ENCODE data around the gene PSTK. TPM values are rescaled to one million over a fixed set of nuclear protein-coding genes. Genes with fewer than 3 reads are reported as not detected.

Gene PSTK
- total and polyA plus RNA-seq, 2 of the 13 experiments (the other 11 are each of a cell fraction or from before 2014, with no cell fraction given): 8.2 to 9.3 TPM

DNA sequence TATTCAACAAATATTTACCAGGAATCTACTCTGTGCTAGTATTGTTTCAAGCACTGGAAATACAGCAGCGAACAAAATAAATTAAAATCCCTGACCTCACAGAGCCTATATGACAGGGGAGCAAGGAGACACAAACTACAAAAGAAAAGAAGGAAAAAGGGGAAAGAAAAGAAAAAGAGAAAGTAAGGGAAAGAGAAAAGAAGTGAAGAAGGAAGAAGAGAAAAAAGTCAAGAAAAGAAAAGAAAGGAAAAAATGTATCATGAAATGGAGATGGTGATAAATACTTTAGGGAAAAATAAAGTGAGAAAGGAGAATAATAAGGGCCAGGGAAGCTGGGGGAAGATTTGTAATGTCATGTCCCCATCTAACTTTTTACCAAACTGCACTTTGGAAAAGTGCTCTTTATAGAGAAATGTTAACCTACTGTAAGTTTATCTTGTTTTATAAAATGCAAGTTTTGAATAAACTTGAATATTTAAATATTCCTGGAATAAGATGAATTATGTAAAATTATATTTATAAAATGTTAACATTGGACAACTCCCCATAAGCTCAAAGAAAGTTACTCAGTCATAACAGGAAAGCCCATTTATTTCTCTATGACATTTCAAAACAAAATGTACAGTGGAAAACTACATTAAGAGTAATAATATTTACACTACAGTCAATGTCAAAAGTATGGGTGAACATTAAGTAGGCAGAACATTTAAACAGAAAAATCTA, 40.9 kb upstream of the PSTK start:
- Histone ChIP-seq H3K9me3 (ENCODE audit: low read length) (no peaks in the 10 kb centered on the region), H3K4me1 (ENCODE audit: insufficient read depth, low read length) (no peaks in the 10 kb centered on the region), H3K9ac (ENCODE audit: insufficient read depth, low read depth, low read length) (no peak overlapping the region), H3K4me2 (ENCODE audit: low read depth, low read length) (no peak overlapping the region), H3K27me3 (ENCODE audit: control insufficient read depth in 1 of 2, insufficient read depth in 2 of 2, low read length in 2 of 2) (no peaks in the 10 kb centered on the region), H3K27ac (ENCODE audit: extremely low read length, insufficient read depth, low read length) (no peak overlapping the region), H3K4me3 (replicated peaks in 1 of 3; ENCODE audit: insufficient read depth in 1 of 3, low read depth in 2 of 3, low read length in 3 of 3) (no peak overlapping the region), H4K20me1 (ENCODE audit: insufficient read depth, low read length) (no peaks in the 10 kb centered on the region), H2AFZ (ENCODE audit: low read length) (no peak overlapping the region), H3K79me2 (ENCODE audit: insufficient read depth, low read length) (no peaks in the 10 kb centered on the region), H3K36me3 (replicated peaks in 1 of 2; ENCODE audit: control insufficient read depth in 1 of 2, insufficient read depth in 2 of 2, low read length in 2 of 2) (peaks cover 3 to 24% of the 10 kb centered on the region in 2 experiments; a peak in 4 of 5 replicates)
- WGBS (ENCODE audit: low lambda C conversion rate): 98% methylated on average over 1 of the region's 1 CpG
- ATAC-seq (no peak), FAIRE-seq (no peak), DNase-seq (ENCODE audit: low spot score) (no peak)
- TF ChIP-seq GATA4 (IDR thresholded peaks at IDR 0.05; ENCODE audit: borderline replicate concordance, low read depth): no peak
- intact Hi-C loops (cut with micrococcal nuclease; ENCODE audit: unreplicated experiment): no loop called here
- in situ Hi-C loops (cut with HindIII; ENCODE audit: extremely low pct_ligation_motif_present, low pct_unique_long_range_greater_than_20kb): no loop called here
- CTCF ChIA-PET (ENCODE audit: low intra/inter-chr PET ratio, low total read pairs): no interaction called here
- POLR2A ChIA-PET: no interaction called here
- BruUV-seq (replicated peaks): no TSS peak

DNA sequence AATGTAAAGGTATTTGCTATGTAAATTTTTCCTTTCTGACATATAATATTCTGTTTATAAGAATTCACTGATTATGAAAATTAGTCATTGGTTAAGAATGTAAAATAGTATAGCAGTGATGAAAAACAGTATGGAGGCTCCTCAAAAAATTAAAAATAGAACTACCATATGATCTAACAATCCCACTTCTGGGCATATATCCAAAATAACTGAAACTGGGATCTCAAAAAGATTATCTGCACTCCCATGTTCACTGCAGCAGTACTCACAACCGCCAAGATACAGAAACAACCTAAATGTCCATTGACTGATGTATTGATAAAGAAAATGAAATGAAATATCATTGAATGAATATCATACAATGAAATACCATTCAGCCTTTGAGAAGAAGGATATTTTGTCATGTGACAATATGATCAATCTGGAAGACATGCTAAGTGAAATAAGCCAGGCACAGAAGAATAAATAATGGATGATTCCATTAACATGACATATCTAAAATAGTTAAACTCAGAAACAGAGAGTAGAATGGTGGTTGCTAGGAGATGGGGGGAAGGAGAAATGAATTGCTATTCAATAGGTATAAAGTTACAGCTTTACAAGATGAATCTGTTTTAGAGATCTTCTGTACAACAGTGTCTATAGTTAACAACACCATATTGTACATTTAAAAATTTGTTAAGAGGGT, 40.2 kb upstream of the PSTK start:
- Histone ChIP-seq H3K79me2 (ENCODE audit: insufficient read depth, low read length) (no peaks in the 10 kb centered on the region), H3K4me2 (ENCODE audit: low read depth, low read length) (no peak overlapping the region), H3K9me3 (ENCODE audit: low read length) (no peaks in the 10 kb centered on the region), H2AFZ (ENCODE audit: low read length) (no peak overlapping the region), H3K36me3 (replicated peaks in 1 of 2; ENCODE audit: control insufficient read depth in 1 of 2, insufficient read depth in 2 of 2, low read length in 2 of 2) (peaks cover 3 to 24% of the 10 kb centered on the region in 2 experiments; a peak in 4 of 5 replicates), H3K9ac (ENCODE audit: insufficient read depth, low read depth, low read length) (no peak overlapping the region), H4K20me1 (ENCODE audit: insufficient read depth, low read length) (no peaks in the 10 kb centered on the region), H3K4me1 (ENCODE audit: insufficient read depth, low read length) (no peaks in the 10 kb centered on the region), H3K27me3 (ENCODE audit: control insufficient read depth in 1 of 2, insufficient read depth in 2 of 2, low read length in 2 of 2) (no peaks in the 10 kb centered on the region), H3K27ac (ENCODE audit: extremely low read length, insufficient read depth, low read length) (no peak overlapping the region), H3K4me3 (replicated peaks in 1 of 3; ENCODE audit: insufficient read depth in 1 of 3, low read depth in 2 of 3, low read length in 3 of 3) (no peak overlapping the region)
- CTCF ChIA-PET (ENCODE audit: low intra/inter-chr PET ratio, low total read pairs): no interaction called here
- no TSS peak for BruUV-seq (replicated peaks)
- intact Hi-C loops (cut with micrococcal nuclease; ENCODE audit: unreplicated experiment): no loop called here
- TF ChIP-seq, protein P1, sequence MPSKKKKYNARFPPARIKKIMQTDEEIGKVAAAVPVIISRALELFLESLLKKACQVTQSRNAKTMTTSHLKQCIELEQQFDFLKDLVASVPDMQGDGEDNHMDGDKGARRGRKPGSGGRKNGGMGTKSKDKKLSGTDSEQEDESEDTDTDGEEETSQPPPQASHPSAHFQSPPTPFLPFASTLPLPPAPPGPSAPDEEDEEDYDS (CRISPR knock-in tag; IDR thresholded peaks at IDR 0.05): no peak
- TF ChIP-seq MTF2 (CRISPR knock-in tag; IDR thresholded peaks at IDR 0.05; ENCODE audit: borderline replicate concordance) (no peak), ZNF501 (CRISPR knock-in tag; IDR thresholded peaks at IDR 0.05) (no peak), ZNF496 (CRISPR knock-in tag; IDR thresholded peaks at IDR 0.05; ENCODE audit: insufficient replicate concordance) (no peak), ZNF790 (CRISPR knock-in tag; IDR thresholded peaks at IDR 0.05; ENCODE audit: borderline replicate concordance) (no peak), REL (CRISPR knock-in tag; conservative IDR thresholded peaks at IDR 0.05) (no peak), CBFB (CRISPR knock-in tag; IDR thresholded peaks at IDR 0.05) (no peak), ZNF260 (CRISPR knock-in tag; IDR thresholded peaks at IDR 0.05; ENCODE audit: borderline replicate concordance, low read depth) (no peak), ZNF660 (CRISPR knock-in tag; IDR thresholded peaks at IDR 0.05; ENCODE audit: borderline replicate concordance, low read depth) (no peak), NFKBIZ (CRISPR knock-in tag; IDR thresholded peaks at IDR 0.05) (no peak), NCOA1 (CRISPR knock-in tag; IDR thresholded peaks at IDR 0.05) (no peak), GABPA (IDR thresholded peaks at IDR 0.05; ENCODE audit: low read depth, low read length) (no peak), GABPA (CRISPR knock-in tag; IDR thresholded peaks at IDR 0.05; ENCODE audit: low read depth) (no peak), ZNF256 (CRISPR knock-in tag; conservative IDR thresholded peaks at IDR 0.05) (no peak)
- TF ChIP-seq, protein P2, sequence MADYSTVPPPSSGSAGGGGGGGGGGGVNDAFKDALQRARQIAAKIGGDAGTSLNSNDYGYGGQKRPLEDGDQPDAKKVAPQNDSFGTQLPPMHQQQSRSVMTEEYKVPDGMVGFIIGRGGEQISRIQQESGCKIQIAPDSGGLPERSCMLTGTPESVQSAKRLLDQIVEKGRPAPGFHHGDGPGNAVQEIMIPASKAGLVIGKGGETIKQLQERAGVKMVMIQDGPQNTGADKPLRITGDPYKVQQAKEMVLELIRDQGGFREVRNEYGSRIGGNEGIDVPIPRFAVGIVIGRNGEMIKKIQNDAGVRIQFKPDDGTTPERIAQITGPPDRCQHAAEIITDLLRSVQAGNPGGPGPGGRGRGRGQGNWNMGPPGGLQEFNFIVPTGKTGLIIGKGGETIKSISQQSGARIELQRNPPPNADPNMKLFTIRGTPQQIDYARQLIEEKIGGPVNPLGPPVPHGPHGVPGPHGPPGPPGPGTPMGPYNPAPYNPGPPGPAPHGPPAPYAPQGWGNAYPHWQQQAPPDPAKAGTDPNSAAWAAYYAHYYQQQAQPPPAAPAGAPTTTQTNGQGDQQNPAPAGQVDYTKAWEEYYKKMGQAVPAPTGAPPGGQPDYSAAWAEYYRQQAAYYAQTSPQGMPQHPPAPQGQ (CRISPR knock-in tag; IDR thresholded peaks at IDR 0.05; ENCODE audit: borderline replicate concordance): no peak
- POLR2A ChIA-PET: no interaction called here
- FAIRE-seq: peak; percentile 23
- no peak for DNase-seq (ENCODE audit: low spot score)
- in situ Hi-C loops (cut with HindIII; ENCODE audit: extremely low pct_ligation_motif_present, low pct_unique_long_range_greater_than_20kb): no loop called here
- no peak for ATAC-seq
- 90% methylated on average over 1 of the region's 1 CpG for WGBS (ENCODE audit: low lambda C conversion rate)
